Loucy (cell line): ENCODE data around the gene CAMSAP1.

Experiments
- EZH2phosphoT487 ChIP-seq: fragments of 200-600 bp; IDR thresholded peaks from 2 replicates; pipeline ENCODE4 v1.6.1; 2018; ENCODE audit warnings: antibody characterized with exemption, mild to moderate bottlenecking, moderate library complexity, borderline replicate concordance
- TF ChIP-seq, protein P1 (sequence below): fragments of 200-600 bp; sonication (generic); conservative IDR thresholded peaks from 2 replicates; pipeline ENCODE4 v1.5.1; 2014; ENCODE audit warnings: mild to moderate bottlenecking, antibody characterized with exemption, low read length

DNA sequence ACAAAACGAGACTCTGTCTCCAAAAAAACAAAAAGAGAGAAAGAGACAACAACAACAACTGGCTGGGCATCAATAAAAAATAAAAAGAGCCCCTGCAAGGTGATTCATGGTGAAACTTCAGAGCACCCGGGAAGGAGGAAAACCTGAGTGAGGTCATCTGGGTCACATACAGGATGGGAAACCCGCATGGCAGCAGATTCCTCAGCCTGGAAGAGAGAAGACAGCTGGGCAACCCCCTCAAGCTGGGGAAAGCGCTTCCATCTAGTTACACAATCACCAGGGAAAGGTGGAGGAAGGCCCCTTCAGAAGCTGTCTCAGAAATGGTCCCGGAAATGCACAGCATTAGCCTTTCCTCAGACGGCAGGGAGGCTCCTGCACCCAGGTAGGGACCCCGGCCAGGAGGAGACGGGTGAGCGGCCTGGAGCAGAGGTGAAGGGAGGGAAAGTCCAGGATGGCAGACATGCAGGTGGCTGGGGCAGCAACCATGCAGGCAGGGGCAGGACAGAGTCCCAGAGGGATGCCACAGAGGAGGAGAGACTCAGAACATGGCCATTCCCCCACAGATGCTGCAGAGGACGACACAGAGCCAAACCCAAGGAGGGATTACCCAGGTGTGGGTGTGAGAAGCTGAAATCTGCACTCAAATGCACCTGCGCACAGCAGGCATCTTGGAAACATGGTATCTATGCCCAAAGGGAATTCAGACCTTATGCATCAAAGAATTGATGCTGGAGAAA lies 29.4 kb downstream of the CAMSAP1 start:
- TF ChIP-seq, protein P1, sequence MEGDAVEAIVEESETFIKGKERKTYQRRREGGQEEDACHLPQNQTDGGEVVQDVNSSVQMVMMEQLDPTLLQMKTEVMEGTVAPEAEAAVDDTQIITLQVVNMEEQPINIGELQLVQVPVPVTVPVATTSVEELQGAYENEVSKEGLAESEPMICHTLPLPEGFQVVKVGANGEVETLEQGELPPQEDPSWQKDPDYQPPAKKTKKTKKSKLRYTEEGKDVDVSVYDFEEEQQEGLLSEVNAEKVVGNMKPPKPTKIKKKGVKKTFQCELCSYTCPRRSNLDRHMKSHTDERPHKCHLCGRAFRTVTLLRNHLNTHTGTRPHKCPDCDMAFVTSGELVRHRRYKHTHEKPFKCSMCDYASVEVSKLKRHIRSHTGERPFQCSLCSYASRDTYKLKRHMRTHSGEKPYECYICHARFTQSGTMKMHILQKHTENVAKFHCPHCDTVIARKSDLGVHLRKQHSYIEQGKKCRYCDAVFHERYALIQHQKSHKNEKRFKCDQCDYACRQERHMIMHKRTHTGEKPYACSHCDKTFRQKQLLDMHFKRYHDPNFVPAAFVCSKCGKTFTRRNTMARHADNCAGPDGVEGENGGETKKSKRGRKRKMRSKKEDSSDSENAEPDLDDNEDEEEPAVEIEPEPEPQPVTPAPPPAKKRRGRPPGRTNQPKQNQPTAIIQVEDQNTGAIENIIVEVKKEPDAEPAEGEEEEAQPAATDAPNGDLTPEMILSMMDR = no peak
- no peak for TF ChIP-seq EZH2phosphoT487
